ENCODE results near the gene TCF7L1. TPM values are rescaled to one million over a fixed set of nuclear protein-coding genes. Genes with fewer than 3 reads are reported as not detected.

The TCF7L1 gene
- polyA plus RNA-seq, 3 donors = 0.05 to 0.09 TPM; not detected in 1

DNA sequence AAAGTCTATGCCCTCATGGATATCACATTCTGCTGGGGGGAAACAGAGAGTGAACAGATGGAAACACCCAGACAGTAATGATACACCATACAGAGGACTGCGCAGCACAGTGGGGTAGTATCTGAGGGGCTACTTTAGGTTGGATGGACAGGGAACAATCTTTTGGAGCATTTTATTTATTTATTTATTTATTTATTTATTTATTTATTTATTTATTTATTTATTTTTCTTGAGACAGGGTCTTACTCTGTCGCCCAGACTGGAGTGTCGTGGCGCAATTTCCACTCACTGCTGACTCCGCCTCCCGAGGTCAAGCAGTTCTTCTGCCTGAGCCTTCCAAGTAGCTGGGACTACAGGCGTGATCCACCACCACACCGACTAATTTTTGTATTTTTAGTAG lies 105.4 kb downstream of the TCF7L1 start:
- H3K36me3 Mint-ChIP-seq = no peaks in the 10 kb centered on the region
- H3K4me1 Mint-ChIP-seq = peaks cover 8% of the 10 kb centered on the region
- H3K9me3 Mint-ChIP-seq = peaks cover 0 to 2% (median 0%) of the 10 kb centered on the region in 7 donors
- H3K9me3 ChIP-seq (replicated peaks in 1 of 2; ENCODE audit: control insufficient read depth in 1 of 2, insufficient read depth in 1 of 2, low read length in 2 of 2) = no peaks in the 10 kb centered on the region
- no peak overlapping the region for H3K9ac ChIP-seq (ENCODE audit: insufficient read depth, low read length, poor library complexity, severe bottlenecking)
- no peaks in the 10 kb centered on the region for H3K36me3 ChIP-seq (replicated peaks in 1 of 2; ENCODE audit: control insufficient read depth in 1 of 2, insufficient read depth in 2 of 2, low read length in 2 of 2)
- no peaks in the 10 kb centered on the region for H3K27me3 ChIP-seq (ENCODE audit: control insufficient read depth in 2 of 2, insufficient read depth in 2 of 2, low read length in 2 of 2)
- H3K79me2 ChIP-seq (ENCODE audit: insufficient read depth, low read length) = no peaks in the 10 kb centered on the region
- no peak overlapping the region for H3K27ac ChIP-seq (ENCODE audit: low read depth in 1 of 2, low read length in 2 of 2)
- H3K27me3 Mint-ChIP-seq (ENCODE audit: low read depth in 3 of 3) = peaks cover 10 to 16% (median 16%) of the 10 kb centered on the region in 3 donors
- 96% methylated on average over 4 of the region's 8 CpGs for WGBS (ENCODE audit: insufficient coverage)
- peak overlapping the region in 1 of 2 donors; percentile 43 for H3K4me3 Mint-ChIP-seq
- no peak overlapping the region for H2AFZ ChIP-seq (ENCODE audit: insufficient read depth, low read depth, low read length, poor library complexity, severe bottlenecking)
- no peak overlapping the region for H3K4me3 ChIP-seq (replicated peaks in 1 of 3; ENCODE audit: low read depth in 2 of 3, low read length in 3 of 3)
- H4K20me1 ChIP-seq (ENCODE audit: insufficient read depth, low read length) = no peaks in the 10 kb centered on the region
- no peak for DNase-seq
- no peak overlapping the region for H3K4me2 ChIP-seq (replicated peaks; ENCODE audit: extremely low read depth, low read length, poor library complexity, severe bottlenecking)
- intact Hi-C loops (cut with micrococcal nuclease) = no loop called here
- peak overlapping the region in 1 of 7 donors; percentile 15 for H3K27ac Mint-ChIP-seq
- no peaks in the 10 kb centered on the region for H3K4me1 ChIP-seq (ENCODE audit: control insufficient read depth in 1 of 2, insufficient read depth in 2 of 2, low read length in 2 of 2)
- TF ChIP-seq, protein P1, sequence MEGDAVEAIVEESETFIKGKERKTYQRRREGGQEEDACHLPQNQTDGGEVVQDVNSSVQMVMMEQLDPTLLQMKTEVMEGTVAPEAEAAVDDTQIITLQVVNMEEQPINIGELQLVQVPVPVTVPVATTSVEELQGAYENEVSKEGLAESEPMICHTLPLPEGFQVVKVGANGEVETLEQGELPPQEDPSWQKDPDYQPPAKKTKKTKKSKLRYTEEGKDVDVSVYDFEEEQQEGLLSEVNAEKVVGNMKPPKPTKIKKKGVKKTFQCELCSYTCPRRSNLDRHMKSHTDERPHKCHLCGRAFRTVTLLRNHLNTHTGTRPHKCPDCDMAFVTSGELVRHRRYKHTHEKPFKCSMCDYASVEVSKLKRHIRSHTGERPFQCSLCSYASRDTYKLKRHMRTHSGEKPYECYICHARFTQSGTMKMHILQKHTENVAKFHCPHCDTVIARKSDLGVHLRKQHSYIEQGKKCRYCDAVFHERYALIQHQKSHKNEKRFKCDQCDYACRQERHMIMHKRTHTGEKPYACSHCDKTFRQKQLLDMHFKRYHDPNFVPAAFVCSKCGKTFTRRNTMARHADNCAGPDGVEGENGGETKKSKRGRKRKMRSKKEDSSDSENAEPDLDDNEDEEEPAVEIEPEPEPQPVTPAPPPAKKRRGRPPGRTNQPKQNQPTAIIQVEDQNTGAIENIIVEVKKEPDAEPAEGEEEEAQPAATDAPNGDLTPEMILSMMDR (IDR thresholded peaks at IDR 0.05) = no peak

- Histone ChIP-seq H3K4me2 (replicated peaks; ENCODE audit: extremely low read depth, low read length, poor library complexity, severe bottlenecking) (no peak overlapping the region), H2AFZ (ENCODE audit: insufficient read depth, low read depth, low read length, poor library complexity, severe bottlenecking) (no peak overlapping the region), H3K27me3 (ENCODE audit: control insufficient read depth in 2 of 2, insufficient read depth in 2 of 2, low read length in 2 of 2) (no peaks in the 10 kb centered on the region), H4K20me1 (ENCODE audit: insufficient read depth, low read length) (no peaks in the 10 kb centered on the region), H3K79me2 (ENCODE audit: insufficient read depth, low read length) (no peaks in the 10 kb centered on the region), H3K27ac (ENCODE audit: low read depth in 1 of 2, low read length in 2 of 2) (no peak overlapping the region), H3K36me3 (replicated peaks in 1 of 2; ENCODE audit: control insufficient read depth in 1 of 2, insufficient read depth in 2 of 2, low read length in 2 of 2) (no peaks in the 10 kb centered on the region), H3K9ac (ENCODE audit: insufficient read depth, low read length, poor library complexity, severe bottlenecking) (no peak overlapping the region), H3K4me3 (replicated peaks in 1 of 3; ENCODE audit: low read depth in 2 of 3, low read length in 3 of 3) (no peak overlapping the region), H3K4me1 (ENCODE audit: control insufficient read depth in 1 of 2, insufficient read depth in 2 of 2, low read length in 2 of 2) (no peaks in the 10 kb centered on the region), H3K9me3 (replicated peaks in 1 of 2; ENCODE audit: control insufficient read depth in 1 of 2, insufficient read depth in 1 of 2, low read length in 2 of 2) (no peaks in the 10 kb centered on the region)
- H3K9me3 Mint-ChIP-seq = peaks cover 0 to 2% (median 0%) of the 10 kb centered on the region in 7 donors
- H3K36me3 Mint-ChIP-seq = no peaks in the 10 kb centered on the region
- intact Hi-C loops (cut with micrococcal nuclease) = no loop called here
- peaks cover 8% of the 10 kb centered on the region for H3K4me1 Mint-ChIP-seq
- 100% methylated on average over 3 of the region's 3 CpGs for WGBS (ENCODE audit: insufficient coverage)
- H3K27ac Mint-ChIP-seq = peak overlapping the region in 1 of 7 donors; percentile 15
- peaks cover 11 to 17% (median 16%) of the 10 kb centered on the region in 3 donors for H3K27me3 Mint-ChIP-seq (ENCODE audit: low read depth in 3 of 3)
- DNase-seq = no peak
- H3K4me3 Mint-ChIP-seq = no peak overlapping the region
- TF ChIP-seq, protein P1 (IDR thresholded peaks at IDR 0.05) = no peak
Measured at GRCh38 chr2:85239102-85239501, 105.9 kb downstream of the TCF7L1 start.

Data from CD14-positive monocyte (primary cell).